ENCODE results near the gene MYL6B.

DNA sequence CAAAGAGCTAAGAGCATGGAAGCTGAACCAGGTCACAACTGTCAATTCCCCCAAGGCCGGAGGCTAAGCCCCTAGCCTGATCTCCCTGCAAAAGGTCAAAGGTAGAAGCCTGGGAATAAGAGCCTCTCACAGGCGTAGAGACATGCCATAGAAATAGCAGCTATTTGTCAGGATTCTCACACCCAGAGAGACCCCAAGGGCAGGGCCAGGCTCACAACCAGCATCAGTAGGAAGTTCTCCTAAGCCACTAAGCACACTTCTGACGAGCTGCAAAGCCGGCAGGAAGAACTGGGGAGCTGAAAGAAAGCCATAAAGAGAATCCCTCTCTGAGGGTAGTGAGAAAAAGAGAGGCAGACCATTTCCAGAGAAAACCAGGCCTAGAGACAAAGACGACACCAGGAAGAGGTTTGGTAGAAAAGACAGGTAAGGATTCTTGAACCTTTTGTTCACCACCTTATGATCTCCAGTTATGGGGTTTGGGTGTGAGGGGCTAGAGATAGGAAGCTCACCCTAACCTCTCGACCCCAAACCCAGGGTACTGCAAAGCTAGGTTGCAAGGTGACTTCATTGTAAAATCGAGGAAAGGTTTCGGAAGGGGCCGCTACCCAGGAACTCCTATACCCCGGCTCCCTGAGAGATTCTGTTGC is 35.9 kb downstream of the MYL6B start:
- TF ChIP-seq, protein P1, sequence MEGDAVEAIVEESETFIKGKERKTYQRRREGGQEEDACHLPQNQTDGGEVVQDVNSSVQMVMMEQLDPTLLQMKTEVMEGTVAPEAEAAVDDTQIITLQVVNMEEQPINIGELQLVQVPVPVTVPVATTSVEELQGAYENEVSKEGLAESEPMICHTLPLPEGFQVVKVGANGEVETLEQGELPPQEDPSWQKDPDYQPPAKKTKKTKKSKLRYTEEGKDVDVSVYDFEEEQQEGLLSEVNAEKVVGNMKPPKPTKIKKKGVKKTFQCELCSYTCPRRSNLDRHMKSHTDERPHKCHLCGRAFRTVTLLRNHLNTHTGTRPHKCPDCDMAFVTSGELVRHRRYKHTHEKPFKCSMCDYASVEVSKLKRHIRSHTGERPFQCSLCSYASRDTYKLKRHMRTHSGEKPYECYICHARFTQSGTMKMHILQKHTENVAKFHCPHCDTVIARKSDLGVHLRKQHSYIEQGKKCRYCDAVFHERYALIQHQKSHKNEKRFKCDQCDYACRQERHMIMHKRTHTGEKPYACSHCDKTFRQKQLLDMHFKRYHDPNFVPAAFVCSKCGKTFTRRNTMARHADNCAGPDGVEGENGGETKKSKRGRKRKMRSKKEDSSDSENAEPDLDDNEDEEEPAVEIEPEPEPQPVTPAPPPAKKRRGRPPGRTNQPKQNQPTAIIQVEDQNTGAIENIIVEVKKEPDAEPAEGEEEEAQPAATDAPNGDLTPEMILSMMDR (conservative IDR thresholded peaks at IDR 0.05; ENCODE audit: low read length), result no peak
- no peak for TF ChIP-seq EZH2phosphoT487 (IDR thresholded peaks at IDR 0.05; ENCODE audit: borderline replicate concordance)
